Stimulated activated CD4-positive, alpha-beta T cell treated with anti-CD3 and anti-CD28 coated beads, TNF-alpha, amount 100 ng/mL, for 4 hours (primary cell): ENCODE measurements around the gene POU6F2.

ENCODE experiments used
- DNase-seq, 3 experiments: peaks; one replicate each; pipeline ENCODE4 v3.0.0-alpha.2; 2020; ENCODE audit warnings: low read depth in 3 of 3

POU6F2 gene

GRCh38 chr7:39128287-39128843 is 150.7 kb downstream of the POU6F2 start:
- no peak for DNase-seq

GRCh38 chr7:39130274-39130673 is 152.6 kb downstream of the POU6F2 start:
- no peak for DNase-seq

GRCh38 chr7:39130857-39131526 is 153.3 kb downstream of the POU6F2 start:
- no peak for DNase-seq

GRCh38 chr7:39132306-39132705 is 154.6 kb downstream of the POU6F2 start:
- DNase-seq: no peak

GRCh38 chr7:39133088-39133487 is 155.4 kb downstream of the POU6F2 start:
- no peak for DNase-seq

GRCh38 chr7:39137480-39137879 is 159.8 kb downstream of the POU6F2 start:
- no peak for DNase-seq

GRCh38 chr7:39142750-39143149 is 165.0 kb downstream of the POU6F2 start:
- DNase-seq: no peak

- DNase-seq: no peak
Measured at GRCh38 chr7:39144420-39144819, 166.7 kb downstream of the POU6F2 start.

GRCh38 chr7:39145283-39145682 is 167.6 kb downstream of the POU6F2 start:
- DNase-seq: no peak

GRCh38 chr7:39145935-39146334 is 168.2 kb downstream of the POU6F2 start:
- DNase-seq: no peak

- DNase-seq: no peak
Measured at GRCh38 chr7:39152701-39153100, 175.0 kb downstream of the POU6F2 start.

- DNase-seq: no peak
Measured at GRCh38 chr7:39153113-39153512, 175.4 kb downstream of the POU6F2 start.

GRCh38 chr7:39153647-39154046 is 175.9 kb downstream of the POU6F2 start:
- no peak for DNase-seq

- DNase-seq: no peak
Measured at GRCh38 chr7:39154815-39155214, 177.1 kb downstream of the POU6F2 start.

- no peak for DNase-seq
Measured at GRCh38 chr7:39158367-39158766, 180.7 kb downstream of the POU6F2 start.

GRCh38 chr7:39161903-39162302 is 184.2 kb downstream of the POU6F2 start:
- DNase-seq: no peak

GRCh38 chr7:39164887-39165286 is 187.2 kb downstream of the POU6F2 start:
- no peak for DNase-seq

GRCh38 chr7:39168403-39169098 is 190.8 kb downstream of the POU6F2 start:
- DNase-seq: no peak

- DNase-seq: no peak
Measured at GRCh38 chr7:39172137-39172536, 194.4 kb downstream of the POU6F2 start.

GRCh38 chr7:39181398-39181797 is 203.7 kb downstream of the POU6F2 start:
- no peak for DNase-seq

- no peak for DNase-seq
Measured at GRCh38 chr7:39183796-39184195, 206.1 kb downstream of the POU6F2 start.

- no peak for DNase-seq
Measured at GRCh38 chr7:39184391-39184790, 206.7 kb downstream of the POU6F2 start.

GRCh38 chr7:39186131-39186530 is 208.4 kb downstream of the POU6F2 start:
- DNase-seq: no peak
